Fibroblast of peridontal ligament (primary cell): Measurements from ENCODE around the gene SMIM38.

Source experiments
- DNase-seq: peaks from one replicate; pipeline ENCODE4 v3.0.0-alpha.2; 2010; ENCODE audit errors: extremely low read depth

The SMIM38 gene

GRCh38 chr11:69155302-69156234 lies at the start of gene SMIM38:
Gene SMIM38, plus strand, starts transcription at chr11:69155935. Its CDS starts 1,912 bp downstream, at chr11:69157847.
- DNase-seq: no peak

DNA sequence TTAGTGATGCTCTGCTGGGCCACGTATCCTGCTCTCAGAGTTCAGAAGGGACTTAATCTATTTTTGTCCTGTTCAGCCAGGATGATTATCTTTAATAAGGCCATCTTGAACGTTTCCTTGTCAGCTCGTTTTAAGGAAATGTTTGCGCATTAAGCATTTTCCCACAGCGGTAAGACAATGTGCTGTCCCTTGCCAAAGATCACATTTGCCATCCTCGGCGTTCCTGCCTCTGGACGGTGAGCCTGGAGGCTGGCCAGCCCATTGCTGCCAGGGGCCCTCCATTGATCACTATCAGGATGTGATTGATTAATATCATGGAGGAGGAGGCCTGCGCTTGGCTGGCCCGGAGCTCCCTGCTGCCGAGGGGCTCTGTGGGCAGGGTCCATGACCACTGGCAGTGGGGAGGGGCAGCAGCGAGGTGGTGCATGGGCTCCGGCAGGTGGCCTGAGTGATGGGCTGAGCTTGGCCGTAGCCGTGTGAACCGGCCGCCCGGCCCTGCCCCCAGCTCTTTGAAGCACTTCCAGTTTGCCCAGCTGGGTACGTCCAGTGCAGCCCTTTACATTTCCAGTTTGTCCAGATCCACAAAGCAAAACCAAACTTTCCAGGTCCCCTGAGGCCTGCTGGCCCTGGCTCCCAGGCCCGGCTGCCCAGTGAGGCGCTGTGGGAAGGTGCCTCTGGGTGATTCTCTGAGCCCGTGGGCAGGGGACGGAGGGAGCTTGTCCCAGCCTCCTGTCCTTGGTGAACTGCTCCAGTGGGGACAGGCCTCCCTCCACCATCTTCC lies 49.5 kb upstream of the SMIM38 start:
- DNase-seq: no peak

DNA sequence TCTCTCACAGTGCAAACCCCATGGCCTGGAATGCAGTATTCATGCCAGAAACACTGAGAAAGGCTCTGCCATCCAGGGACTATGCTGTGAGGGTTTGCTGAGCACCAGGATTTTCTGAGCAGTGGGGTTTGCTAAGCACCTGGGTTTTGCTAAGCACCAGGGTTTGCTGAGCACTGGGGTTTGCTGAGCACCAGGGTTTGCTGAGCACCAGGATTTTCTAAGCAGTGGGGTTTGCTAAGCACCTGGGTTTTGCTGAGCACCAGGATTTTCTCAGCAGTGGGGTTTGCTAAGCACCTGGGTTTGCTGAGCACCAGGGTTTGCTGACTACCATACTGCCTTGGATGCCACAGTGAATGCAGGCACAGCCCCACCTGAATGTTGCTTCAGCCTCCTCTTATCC lies 48.3 kb upstream of the SMIM38 start:
- DNase-seq: no peak

- DNase-seq: no peak
Measured at GRCh38 chr11:69108030-69108429, 47.7 kb upstream of the SMIM38 start.

DNA sequence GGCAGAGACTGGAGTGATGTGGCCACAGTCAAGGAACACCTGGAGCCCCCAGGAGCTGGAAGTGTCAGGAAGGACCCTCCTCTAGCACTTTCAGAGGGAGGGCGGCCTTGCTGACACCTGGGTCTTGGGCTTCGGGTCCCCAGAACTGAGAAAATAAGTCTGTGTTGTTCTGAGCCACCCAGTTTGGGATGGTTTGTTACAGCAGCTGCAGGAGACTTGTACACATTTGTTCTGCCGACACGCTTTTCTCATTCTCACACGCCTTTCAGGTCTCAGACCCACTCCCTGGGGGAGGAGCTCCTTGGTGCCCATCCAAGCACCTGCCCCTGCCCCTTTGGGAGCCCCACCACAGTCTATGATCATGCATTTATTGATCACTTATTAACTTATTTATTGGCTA lies 47.2 kb upstream of the SMIM38 start:
- DNase-seq: no peak

- no peak for DNase-seq
Measured at GRCh38 chr11:69109101-69109500, 46.6 kb upstream of the SMIM38 start.

- no peak for DNase-seq
Measured at GRCh38 chr11:69110451-69110850, 45.3 kb upstream of the SMIM38 start.

DNA sequence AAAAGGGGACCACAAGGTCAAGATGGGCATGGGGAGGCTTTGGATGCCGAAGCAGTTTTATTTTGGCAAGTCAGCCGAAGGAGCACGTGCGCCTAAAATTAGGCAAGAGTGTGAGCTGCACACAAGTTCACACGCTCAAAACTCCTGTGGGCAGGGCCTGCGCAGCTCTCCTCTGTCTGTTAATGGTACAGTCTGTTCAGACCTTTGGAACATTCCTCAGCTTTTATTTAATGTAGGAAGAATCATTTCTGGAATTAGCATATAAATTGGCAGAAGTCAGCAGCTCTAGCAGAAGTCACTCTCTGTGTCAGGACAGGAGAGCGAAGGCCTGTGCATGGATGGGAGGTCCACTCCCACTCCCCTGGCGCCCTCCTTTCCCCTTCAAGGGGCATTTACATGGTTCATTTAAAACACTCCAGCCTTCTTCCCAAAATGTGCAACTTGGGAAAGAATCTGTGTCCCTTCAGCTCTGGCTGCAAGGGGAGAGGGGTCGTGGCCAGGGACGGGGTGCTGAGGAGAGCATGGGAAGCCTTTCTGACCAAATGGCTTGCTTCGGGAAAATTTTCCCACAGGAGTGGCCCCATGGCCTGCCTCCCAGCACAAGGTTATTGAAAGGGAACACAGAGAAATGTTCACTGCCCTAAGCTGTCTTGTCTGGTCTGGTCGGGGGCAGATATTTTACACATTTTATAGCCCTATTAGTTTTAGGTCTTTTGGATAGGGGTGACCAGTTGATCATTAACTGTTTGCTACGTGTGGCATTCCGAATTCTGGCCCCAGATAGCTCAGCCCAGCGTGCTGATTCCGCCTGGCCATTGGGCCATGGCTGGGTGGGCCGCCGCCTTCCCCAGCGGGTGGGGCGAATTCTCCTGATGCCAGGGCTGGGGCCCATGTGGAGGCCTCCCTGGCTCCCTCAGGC lies 43.9 kb upstream of the SMIM38 start:
- DNase-seq: no peak

GRCh38 chr11:69113226-69113625 lies 42.5 kb upstream of the SMIM38 start:
- no peak for DNase-seq

DNA sequence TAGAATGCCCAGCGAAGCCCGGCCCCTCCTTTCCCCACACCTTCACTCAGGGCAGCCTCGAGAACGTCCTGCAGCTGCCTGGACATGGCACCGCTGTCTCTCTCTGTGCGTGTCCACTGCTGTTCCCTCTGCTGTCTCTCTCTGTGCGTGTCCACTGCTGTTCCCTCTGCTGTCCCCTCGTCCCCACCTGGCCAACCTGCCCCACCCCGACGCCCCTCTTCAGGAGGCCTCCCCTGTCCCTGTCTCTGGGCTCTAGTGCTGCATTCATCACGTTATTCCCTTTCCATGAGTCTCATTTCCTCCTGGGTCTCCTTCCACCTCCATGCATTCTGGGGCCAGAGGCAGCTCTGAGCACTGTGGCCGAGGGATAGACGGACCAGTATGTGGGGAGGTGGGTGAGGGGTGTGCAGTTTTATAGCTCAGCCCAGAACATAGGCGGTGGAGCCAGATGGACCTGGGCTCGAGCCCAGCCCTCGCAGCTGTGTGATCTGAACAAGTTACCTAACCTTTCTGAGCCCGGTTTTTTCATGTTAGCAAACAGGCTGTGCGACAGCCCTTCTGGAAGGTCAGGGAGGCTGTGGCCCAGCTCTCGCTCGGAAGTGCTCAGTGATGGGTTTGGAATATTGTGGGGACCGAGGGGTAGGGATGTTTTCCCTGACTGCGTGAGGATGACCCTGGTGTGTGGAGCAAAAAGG lies 41.9 kb upstream of the SMIM38 start:
- no peak for DNase-seq

DNA sequence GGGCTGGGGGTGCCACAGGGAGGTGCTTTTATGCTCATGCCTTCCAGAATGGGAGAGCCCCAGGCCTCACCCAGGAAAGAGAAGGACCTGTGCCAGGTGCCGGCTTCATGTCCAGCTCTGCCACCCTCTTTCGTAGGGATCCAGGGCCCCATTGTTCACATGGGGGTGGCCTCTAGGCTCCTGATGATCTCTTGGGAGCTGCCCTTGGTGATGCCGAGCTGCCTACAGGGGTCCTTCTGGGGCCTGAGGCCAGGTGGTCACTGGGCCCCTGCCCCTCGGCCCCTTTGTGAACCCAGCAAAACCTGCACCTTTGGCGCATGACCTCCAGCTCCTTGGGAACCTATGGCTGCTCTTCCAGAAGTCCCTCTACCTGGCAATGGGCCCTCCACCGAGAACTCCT lies 41.4 kb upstream of the SMIM38 start:
- DNase-seq: no peak

DNA sequence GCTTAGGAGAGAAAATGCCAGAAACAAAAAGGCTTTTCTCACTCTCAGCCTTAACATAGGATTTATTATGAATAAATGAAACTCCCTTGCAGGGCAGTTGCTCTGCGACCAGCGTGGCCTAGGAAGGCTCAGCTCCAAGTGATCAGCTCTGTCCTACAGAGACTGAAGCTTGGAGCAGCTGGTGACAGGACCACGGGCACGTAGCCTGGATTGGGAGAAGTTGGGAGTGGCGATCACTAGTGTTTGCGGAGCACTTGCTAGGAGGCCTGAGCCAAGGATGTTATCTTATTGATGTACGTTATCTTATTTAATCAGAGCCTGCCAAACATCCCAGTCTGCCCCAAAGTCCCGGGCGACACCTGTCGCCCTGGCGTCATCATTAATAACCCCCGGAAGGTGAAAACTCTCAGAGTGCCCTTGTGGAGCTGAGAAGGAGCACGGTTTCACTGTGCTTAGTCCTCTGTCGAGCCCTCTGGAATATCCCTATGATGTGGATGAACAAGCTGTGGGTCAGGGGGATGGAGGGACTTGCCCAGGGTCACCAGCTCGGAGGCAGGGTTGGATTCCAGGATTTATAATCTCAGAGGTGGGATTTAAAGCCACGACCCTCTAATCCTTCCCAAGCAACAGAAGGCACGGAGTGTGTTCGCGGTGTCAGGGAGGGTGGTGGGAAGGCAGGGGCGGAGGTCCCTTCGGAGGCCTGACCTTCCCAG lies 40.8 kb upstream of the SMIM38 start:
- no peak for DNase-seq

GRCh38 chr11:69115586-69116560 lies 39.9 kb upstream of the SMIM38 start:
- no peak for DNase-seq

DNA sequence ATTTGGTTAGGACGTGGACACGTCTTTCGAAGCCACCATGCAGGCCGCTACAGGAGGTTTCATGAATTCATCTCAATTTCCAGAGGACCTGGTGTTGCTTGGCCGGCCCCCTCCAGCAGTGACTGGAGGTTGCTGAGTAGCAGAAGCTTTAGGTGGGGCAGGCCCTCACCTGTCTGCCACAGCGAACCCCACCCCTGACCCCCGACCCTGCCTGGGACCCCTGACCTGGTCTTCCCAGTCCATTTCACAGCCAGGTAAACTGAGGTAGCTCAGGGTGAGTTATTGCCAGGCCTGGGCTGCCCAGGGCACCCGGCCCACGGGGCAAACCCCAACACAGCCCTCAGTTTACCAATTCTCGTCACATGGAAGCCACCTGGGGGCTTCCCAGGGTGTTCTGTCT lies 39.1 kb upstream of the SMIM38 start:
- no peak for DNase-seq

- DNase-seq: no peak
Measured at GRCh38 chr11:69119190-69119589, 36.5 kb upstream of the SMIM38 start.

- no peak for DNase-seq
Measured at GRCh38 chr11:69120096-69120875, 35.4 kb upstream of the SMIM38 start.

DNA sequence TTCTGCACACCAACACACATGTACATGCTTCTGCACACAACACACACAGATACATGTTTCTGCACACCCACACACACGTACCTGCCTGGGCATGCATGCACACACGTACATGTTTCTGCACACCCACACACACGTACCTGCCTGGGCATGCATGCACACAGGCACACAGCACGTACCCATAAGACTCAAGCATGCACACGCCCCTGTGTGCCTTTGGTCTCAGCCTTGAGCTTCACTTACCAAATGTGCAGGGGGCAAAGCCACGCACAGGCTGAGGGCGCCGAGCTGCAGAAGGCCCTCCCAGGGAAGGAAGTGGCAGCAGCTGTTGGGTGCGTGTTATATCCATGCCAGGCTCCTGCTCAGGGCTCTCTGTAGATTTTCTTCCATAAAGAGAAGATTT lies 34.7 kb upstream of the SMIM38 start:
- DNase-seq: no peak

- no peak for DNase-seq
Measured at GRCh38 chr11:69121621-69122325, 34.0 kb upstream of the SMIM38 start.
